Heart left ventricle (tissue), 13 donors: ENCODE measurements around the gene NDUFAF2.

ENCODE experiments used
- POLR2A ChIP-seq, 2 donors: fragments of 450-650 bp; IDR thresholded peaks; one replicate each; pipeline ENCODE4 v1.6.1; 2017; ENCODE audit warnings: antibody characterized with exemption in 2 of 2, mild to moderate bottlenecking in 2 of 2, moderate library complexity in 2 of 2
- TF ChIP-seq, protein P1 (sequence below), 12 donors: fragments of 200-600 bp; sonication (generic) in 4 of 12; IDR thresholded peaks; one replicate each; pipeline versions ENCODE4 v1.5.0 to v1.8.0; 2018 to 2022; ENCODE audit warnings: antibody characterized with exemption in 12 of 12, mild to moderate bottlenecking in 5 of 12
- donor health status: ischemic (EF 13 %, LVEDD 7.1; RV severe dilation, severe dysfunction).
- donor health status: DM: no; HTN: yes; CAD: no.
- donor health status: DM: no; HTN: no; CAD: no.
- donor health status: ischemic (EF 25% LVEDD 6.9; RV normal size, moderate dysfunction).
- donor health status: ischemic (EF 25% LVEDD 5.7; RV mildly dilated, moderate dysfunction).
- donor health status: ischemic (EF 35%, LVEDD 5.7; RV mildly dilated, moderate dysfunction).
- donor health status: nonischemic (EF 11% LVEDD 7.7; RV severe dilation, severe dysfunction).
- donor health status: DM: yes; HTN: yes; CAD: no.
- donor health status: PGD.
- donor health status: ischemic (EF 29% LVEDD 5.4; RV normal size, mild dysfunction).
- donor health status: nonischemic (EF 23%, LVEDD 6.1; RV moderate dilation, normal function).

DNA sequence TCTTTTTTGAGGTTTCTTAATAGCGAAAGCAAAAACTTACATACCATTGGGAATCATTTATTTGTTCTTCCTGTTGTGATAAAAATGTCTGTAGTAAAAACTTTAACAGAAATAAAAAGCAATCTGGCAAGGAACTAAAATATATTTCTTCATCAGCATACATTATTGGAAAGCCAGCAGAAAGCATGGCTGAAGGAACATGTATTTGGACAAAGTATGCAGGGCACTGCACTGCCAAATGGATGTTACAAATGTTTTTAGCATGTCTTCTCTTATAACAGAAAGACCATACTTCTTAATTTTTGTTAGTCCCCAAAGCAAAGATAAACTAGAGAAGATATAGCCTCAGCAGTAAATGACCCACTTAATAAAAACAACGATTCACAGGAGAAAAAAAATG is 136.7 kb downstream of the NDUFAF2 start:
- TF ChIP-seq, protein P1, sequence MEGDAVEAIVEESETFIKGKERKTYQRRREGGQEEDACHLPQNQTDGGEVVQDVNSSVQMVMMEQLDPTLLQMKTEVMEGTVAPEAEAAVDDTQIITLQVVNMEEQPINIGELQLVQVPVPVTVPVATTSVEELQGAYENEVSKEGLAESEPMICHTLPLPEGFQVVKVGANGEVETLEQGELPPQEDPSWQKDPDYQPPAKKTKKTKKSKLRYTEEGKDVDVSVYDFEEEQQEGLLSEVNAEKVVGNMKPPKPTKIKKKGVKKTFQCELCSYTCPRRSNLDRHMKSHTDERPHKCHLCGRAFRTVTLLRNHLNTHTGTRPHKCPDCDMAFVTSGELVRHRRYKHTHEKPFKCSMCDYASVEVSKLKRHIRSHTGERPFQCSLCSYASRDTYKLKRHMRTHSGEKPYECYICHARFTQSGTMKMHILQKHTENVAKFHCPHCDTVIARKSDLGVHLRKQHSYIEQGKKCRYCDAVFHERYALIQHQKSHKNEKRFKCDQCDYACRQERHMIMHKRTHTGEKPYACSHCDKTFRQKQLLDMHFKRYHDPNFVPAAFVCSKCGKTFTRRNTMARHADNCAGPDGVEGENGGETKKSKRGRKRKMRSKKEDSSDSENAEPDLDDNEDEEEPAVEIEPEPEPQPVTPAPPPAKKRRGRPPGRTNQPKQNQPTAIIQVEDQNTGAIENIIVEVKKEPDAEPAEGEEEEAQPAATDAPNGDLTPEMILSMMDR (IDR thresholded peaks at IDR 0.05), result no peak
- no peak for TF ChIP-seq POLR2A (IDR thresholded peaks at IDR 0.05)
